Caki2 (cell line): Measurements from ENCODE around the gene KYAT1. TPM values are rescaled to one million over a fixed set of nuclear protein-coding genes. Genes with fewer than 3 reads are reported as not detected.
A peak's percentile ranks its signal among the peaks of the same experiment; 100 is the strongest.
"Not testable (repeated sequence)": the region's sequence is repeated elsewhere in the genome, so short reads cannot be mapped to it uniquely, and the experiment has no call there.

ENCODE experiments used
- DNase-seq: peaks from one replicate; pipeline ENCODE4 v3.0.0-alpha.2; 2015; ENCODE audit warnings: low read depth
- in situ Hi-C: cut with HindIII; loops from 2 replicates; pipeline ENCODE4 v1.10.0; 2016; ENCODE audit warnings: low sequenced_read_pairs, low pct_unique_long_range_greater_than_20kb, mixed read lengths
- total RNA-seq: library from RNA; depleted of rRNA; stranded (reverse); fragments of >200 nt; shearing (Covaris generic); gene quantifications from 2 replicates; pipeline ENCODE4 v1.2.3, GENCODE V29; 2014; ENCODE audit warnings: low replicate concordance; rRNA removed

The KYAT1 gene
- total RNA-seq, 1 experiment from 2014 or later: 11.2 TPM

GRCh38 chr9:128805661-128806060, 76.1 kb downstream of the KYAT1 start:
- in situ Hi-C loops: no loop called here
- no peak for DNase-seq

DNA sequence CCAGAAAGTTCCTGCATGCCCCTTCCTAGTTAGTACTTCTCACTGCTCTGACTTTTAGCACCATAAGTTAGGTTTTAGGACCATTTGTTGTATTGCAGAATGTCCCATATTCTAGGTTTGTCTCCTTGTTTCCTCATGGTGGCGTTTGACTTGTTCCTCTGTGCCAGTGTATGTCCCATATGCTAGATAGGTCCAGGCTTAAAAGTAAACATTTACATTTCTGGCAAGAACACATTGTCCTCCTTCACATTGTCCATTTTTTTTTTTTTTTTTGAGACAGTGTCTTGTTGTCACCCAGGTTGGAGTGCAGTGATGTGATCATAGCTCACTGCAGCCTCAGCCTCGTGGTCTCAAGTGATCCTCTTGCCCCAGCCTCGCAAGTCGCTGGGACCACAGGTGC, 79.3 kb downstream of the KYAT1 start:
- in situ Hi-C loops: no loop called here
- DNase-seq: no peak

- in situ Hi-C loops: no loop called here
- DNase-seq: no peak
Observed at GRCh38 chr9:128800061-128800460, 81.7 kb downstream of the KYAT1 start.

GRCh38 chr9:128798896-128799295, 82.9 kb downstream of the KYAT1 start:
- DNase-seq: no peak
- in situ Hi-C loops: no loop called here

DNA sequence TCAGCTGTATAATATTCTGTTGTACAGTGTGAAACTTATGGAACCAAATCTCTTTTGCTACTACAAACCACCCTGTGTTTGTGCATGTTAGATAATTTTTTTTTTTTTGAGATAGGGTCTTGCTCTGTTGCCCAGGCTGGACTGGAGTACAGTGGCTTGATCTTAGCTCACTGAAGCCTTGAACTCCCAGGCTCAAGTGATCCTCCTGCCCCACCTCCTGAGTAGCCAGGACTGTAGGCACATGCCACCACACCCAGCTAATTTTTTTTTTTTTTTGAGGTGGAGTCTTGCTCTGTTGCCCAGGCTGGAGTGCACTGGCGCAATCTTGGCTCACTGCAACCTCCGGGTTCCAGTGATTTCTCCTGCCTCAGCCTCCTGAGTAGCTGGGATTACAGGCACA, 86.8 kb downstream of the KYAT1 start:
- in situ Hi-C loops, DNase-seq: not testable (repeated sequence)

DNA sequence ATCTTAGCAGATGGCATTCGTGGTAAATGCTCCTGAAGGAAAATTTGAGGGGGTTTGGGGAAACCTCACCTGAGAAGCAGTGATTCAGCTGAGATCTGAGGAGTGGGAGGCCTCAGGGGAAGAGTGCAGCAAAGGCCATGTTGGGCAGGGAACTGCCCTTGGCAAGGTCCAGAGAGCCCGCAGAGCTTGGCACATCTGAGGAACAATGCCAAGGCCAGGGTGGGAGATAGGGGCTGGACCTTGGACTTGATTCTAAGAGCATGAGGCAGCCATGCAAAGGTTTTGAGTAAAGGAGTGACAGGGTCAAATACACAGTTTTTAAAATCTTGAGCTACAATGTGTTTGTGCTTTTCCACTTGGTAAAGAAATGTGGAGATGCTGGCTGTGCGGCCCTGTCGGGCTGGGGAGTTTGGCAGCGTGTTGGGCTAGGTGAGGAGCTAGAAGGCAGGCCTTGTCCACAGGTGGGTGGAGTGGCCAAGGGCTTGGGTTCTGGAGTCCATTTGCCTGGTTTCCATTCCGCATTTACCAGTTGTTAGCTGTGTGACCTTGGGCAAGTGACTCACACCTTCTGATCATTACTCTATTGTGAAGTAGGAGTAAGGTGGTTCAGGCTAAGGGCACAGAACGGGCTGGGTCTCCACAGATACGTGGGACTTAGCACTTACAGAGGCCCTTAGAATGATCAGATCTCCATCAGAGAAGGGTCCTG, 88.6 kb downstream of the KYAT1 start:
- in situ Hi-C loops: no loop called here
- no peak for DNase-seq

DNA sequence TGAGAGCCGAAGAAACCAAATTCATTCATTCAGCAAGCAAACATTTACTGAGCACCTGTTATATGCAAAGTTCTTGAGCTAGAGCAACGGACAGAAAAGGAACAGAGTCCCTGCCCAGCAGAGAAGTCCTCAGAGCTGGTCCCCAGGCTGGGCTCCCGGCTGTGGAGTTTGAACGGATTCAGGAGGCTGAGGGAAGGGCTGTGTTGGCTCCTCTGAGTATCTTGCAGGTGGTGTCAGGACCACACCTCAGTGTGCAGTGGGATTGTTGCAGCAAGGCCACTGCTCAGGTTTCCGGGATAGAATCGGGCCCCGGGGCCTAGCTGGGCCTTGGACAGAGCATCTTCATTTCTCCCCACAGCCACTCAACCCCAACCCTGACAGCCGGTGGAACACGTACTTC, 89.6 kb downstream of the KYAT1 start:
- in situ Hi-C loops: no loop called here
- DNase-seq: no peak

DNA sequence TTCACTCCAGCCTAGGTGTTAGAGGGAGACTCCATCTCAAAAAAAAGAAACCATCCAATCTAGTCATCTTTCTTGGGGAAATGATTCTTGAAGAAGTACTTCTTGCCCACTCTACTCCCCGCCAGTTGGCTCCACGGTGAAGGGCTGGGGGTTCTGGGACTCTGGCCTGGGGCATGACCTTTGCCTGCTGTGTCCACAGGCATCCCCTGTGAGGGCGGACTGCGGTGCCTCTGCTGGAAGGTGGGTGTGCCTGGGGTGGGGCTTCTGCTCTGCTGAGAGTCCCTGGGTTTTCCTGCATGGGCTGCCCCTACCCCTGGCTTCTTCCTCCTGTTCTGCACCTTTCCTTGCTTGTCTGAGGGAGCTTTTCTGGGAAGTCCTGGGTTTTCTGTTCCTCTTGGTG, 91.2 kb downstream of the KYAT1 start:
- no peak for DNase-seq
- in situ Hi-C loops: no loop called here

DNA sequence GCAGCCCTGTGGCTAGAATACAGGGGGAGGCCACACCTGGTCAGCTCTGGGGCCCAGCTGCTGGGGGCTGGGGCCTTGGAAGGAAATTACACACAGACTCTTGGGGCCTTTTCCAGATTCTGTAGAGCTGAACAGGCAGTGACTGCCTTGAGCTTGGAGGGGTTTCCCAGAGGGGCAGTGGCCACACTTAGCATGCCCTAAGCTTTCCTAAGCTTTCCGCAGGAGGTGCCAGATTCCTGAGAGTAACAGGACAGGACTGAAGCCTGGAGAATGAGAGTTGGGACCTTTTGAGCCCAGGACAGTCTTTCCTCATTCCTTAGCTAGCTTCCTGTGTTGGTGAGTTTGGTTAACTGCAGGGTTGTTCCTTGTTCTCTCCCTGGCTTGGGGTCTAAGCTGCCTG, 93.3 kb downstream of the KYAT1 start:
- in situ Hi-C loops: no loop called here
- DNase-seq: no peak

DNA sequence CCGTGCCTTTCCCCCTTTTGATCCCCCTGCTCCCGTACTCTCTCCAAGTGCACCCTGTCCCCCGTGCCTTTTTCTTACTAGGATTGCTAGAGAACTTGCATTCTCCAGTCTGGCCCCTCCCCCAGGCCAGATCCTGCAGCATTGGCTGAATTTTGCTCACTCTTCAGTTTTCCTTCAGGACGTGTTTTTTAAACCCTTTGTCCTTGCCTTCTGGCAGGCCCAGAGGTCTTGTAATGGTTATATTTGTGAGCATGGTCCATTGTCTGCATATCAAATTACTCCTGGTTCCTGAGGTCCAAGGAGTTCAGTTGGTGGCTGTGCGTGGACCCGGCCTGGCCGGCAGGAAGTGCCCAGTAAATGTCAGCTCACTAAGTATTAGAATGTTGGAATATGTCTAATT, 94.1 kb downstream of the KYAT1 start:
- in situ Hi-C loops: no loop called here
- no peak for DNase-seq

DNA sequence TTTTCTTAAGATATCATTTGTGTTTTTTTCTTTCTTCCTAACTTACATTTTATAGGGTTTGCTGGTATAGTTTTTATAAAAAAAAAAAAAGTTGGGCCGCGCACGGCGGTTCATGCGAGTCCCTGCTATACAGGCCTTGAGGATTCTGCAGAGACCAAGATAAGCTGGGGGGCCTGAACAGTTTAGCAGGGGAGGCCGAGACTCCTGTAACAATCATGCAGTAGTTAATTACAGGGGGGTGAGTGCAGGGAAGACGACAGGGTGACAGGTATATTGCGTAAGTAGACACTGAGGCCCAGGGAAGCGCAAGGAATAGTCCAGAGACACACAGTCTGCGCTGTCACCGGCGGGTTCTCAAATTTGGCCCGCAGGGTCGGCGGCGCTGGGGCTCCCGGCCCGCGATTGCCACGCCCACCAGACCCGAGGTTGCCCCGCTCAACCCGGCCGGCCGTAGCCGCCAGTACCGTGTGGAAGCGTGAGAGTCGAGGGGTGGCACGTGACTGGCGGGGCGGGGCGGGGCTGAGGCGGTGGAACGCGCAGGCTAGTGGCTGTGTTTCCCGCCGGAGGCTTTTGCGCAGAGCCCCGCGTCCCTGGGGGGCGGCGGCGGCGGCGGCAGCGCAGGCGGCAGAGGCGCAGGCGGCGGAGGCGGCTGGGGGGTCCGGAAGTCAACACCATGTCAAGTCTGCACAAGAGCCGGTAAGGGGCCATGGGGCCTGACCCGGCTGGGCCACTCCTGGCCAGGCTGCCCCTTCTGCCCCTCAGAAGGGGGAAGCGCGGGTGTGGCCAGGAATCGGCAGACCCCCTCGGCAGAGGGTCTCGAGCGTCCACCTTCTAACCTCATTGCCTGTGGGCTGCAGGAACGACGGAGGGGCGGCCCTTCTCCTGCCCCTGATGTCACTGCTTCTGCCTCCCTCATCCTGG, 94.8 kb downstream of the KYAT1 start, which contains the start of gene TBC1D13:
TBC1D13 (plus strand) TSS at position 573 of the 921 bp plus-strand sequence; CDS start at position 674, 101 bp downstream.
- peak; percentile 70 for DNase-seq
- in situ Hi-C loops: no loop called here

DNA sequence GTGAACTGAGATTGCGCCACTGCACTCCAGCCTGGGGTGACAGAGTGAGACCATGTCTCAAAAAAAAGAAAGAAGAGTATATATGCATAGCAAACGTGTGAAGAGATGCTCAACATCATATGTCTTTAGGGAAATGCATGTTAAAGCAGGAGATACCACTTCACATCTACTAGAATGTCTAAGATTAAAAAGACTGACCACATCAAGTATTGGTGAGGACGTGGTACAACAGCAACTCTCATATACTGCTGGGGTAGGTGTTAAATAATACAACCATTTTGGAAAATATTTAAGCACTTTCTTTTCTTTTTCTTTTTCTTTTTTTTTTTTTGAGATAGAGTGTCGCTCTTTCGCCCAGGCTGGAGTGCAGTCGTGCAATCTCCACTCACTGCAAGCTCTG, 96.3 kb downstream of the KYAT1 start:
- no peak for DNase-seq
- in situ Hi-C loops: no loop called here

Other genes starting within 250 kb of the KYAT1 start
- gene DYNC2I2, start 225.1 kb downstream of the KYAT1 start, total RNA-seq: 188 and 218 TPM in 2 replicates
- 476 and 595 TPM in 2 replicates for gene SET, start 192.7 kb downstream of the KYAT1 start, total RNA-seq
- gene PKN3, start 179.4 kb downstream of the KYAT1 start, total RNA-seq: 9.3 and 10.9 TPM in 2 replicates
- gene ZDHHC12, start 157.8 kb downstream of the KYAT1 start, total RNA-seq: 57.7 and 81.5 TPM in 2 replicates
- 4.7 and 16.5 TPM in 2 replicates for gene ZER1, start 110.0 kb downstream of the KYAT1 start, total RNA-seq
- gene TBC1D13, start 94.7 kb downstream of the KYAT1 start, total RNA-seq: 2.4 and 3.9 TPM in 2 replicates
- gene ENDOG, start 63.5 kb downstream of the KYAT1 start, total RNA-seq: 15.5 and 28.4 TPM in 2 replicates
- gene SPOUT1, start 52.2 kb downstream of the KYAT1 start, total RNA-seq: 25.0 and 31.7 TPM in 2 replicates
- gene LRRC8A, start 183 bp upstream of the KYAT1 start, total RNA-seq: 16.0 and 25.9 TPM in 2 replicates
- gene PHYHD1, start 39.0 kb upstream of the KYAT1 start, total RNA-seq: not detected in 2 replicates
- gene DOLK, start 65.7 kb upstream of the KYAT1 start, total RNA-seq: 25.6 and 28.3 TPM in 2 replicates
- 19.6 and 22.3 TPM in 2 replicates for gene NUP188, start 65.7 kb upstream of the KYAT1 start, total RNA-seq
- 60.5 and 64.1 TPM in 2 replicates for gene SH3GLB2, start 146.4 kb upstream of the KYAT1 start, total RNA-seq
- gene MIGA2, start 154.7 kb upstream of the KYAT1 start, total RNA-seq: 3.5 and 10.1 TPM in 2 replicates
- 10.7 and 12.2 TPM in 2 replicates for gene DOLPP1, start 199.2 kb upstream of the KYAT1 start, total RNA-seq
- 14.7 and 19.2 TPM in 2 replicates for gene CRAT, start 228.8 kb upstream of the KYAT1 start, total RNA-seq
- gene PTPA, start 229.5 kb upstream of the KYAT1 start, total RNA-seq: 138 and 155 TPM in 2 replicates